IMR-90 (cell line): Measurements from ENCODE around the gene SRGAP3. TPM values are rescaled to one million over a fixed set of nuclear protein-coding genes. Genes with fewer than 3 reads are reported as not detected.

Experiments
- ATAC-seq: fragments of 200-7000 bp; cut with Tn5 transposase; 2 replicates; pipeline ENCODE4 v1.9.1; 2020; ENCODE audit warnings: low read depth, mild to moderate bottlenecking, moderate library complexity
- BruUV-seq: library from RNA; stranded (reverse); fragments of 400-500 nt; replicated peaks from 2 replicates; lab custom pipeline; 2021; lab: Mats Ljungman, UMichigan
- CTCF ChIA-PET: fragments of 300-600 bp; formaldehyde crosslinking; extraction: SDS; loops from one replicate; lab custom pipeline; 2021; ENCODE audit warnings: antibody characterized with exemption; lab: Yijun Ruan, JAX
- POLR2A ChIA-PET: fragments of 300-600 bp; sonication (Branson Sonifier 250); formaldehyde crosslinking; loops from one replicate; lab custom pipeline; 2022; ENCODE audit warnings: antibody characterized with exemption; ENCODE audit not compliant: unreplicated experiment; lab: Charles Lee
- DNase-seq: peaks from one replicate; pipeline ENCODE4 v3.0.0; 2013
- H2AFZ ChIP-seq: replicated peaks from 2 replicates; pipeline ENCODE3; 2013; ENCODE audit warnings: low read length, mild to moderate bottlenecking; ENCODE audit not compliant: poor library complexity
- H2AK5ac ChIP-seq: 2 replicates; pipeline ENCODE4 v1.6.1; 2013; ENCODE audit warnings: low read depth, low read length, inconsistent platforms
- H2AK9ac ChIP-seq: replicated peaks from 2 replicates; pipeline ENCODE3; 2013; ENCODE audit warnings: mild to moderate bottlenecking, low read depth, low read length, moderate library complexity; ENCODE audit not compliant: poor library complexity
- H2BK120ac ChIP-seq: 2 replicates; pipeline ENCODE4 v1.6.1; 2013; ENCODE audit warnings: low read depth, low read length, inconsistent platforms
- H2BK15ac ChIP-seq: 3 replicates; pipeline ENCODE4 v1.6.1; 2013; ENCODE audit warnings: low read depth, low read length, inconsistent platforms
- H2BK20ac ChIP-seq: 2 replicates; pipeline ENCODE4 v1.6.1; 2013; ENCODE audit warnings: low read depth, mild to moderate bottlenecking, inconsistent platforms, low read length, moderate library complexity
- H2BK5ac ChIP-seq: 2 replicates; pipeline ENCODE4 v1.6.1; 2013; ENCODE audit warnings: mild to moderate bottlenecking, low read depth, low read length, inconsistent platforms; ENCODE audit not compliant: poor library complexity, severe bottlenecking
- H3K14ac ChIP-seq: replicated peaks from 2 replicates; pipeline ENCODE4 v1.6.1; 2013; ENCODE audit warnings: low read depth, low read length, inconsistent platforms
- H3K18ac ChIP-seq: 2 replicates; pipeline ENCODE4 v1.6.1; 2013; ENCODE audit warnings: low read depth, low read length, control low read depth
- H3K23ac ChIP-seq: 2 replicates; pipeline ENCODE4 v1.6.1; 2013; ENCODE audit warnings: low read depth, low read length, inconsistent platforms
- H3K27ac ChIP-seq: 2 replicates; pipeline ENCODE4 v1.5.1; 2013; ENCODE audit warnings: mild to moderate bottlenecking, control low read depth, low read length; ENCODE audit not compliant: insufficient read depth
- H3K27me3 ChIP-seq: 2 replicates; pipeline ENCODE4 v1.6.1; 2013; ENCODE audit warnings: low read length; ENCODE audit not compliant: control insufficient read depth, insufficient read depth
- H3K36me3 ChIP-seq: 2 replicates; pipeline ENCODE4 v1.6.1; 2013; ENCODE audit warnings: low read length, mixed read lengths; ENCODE audit not compliant: control insufficient read depth, insufficient read depth
- H3K4ac ChIP-seq: 2 replicates; pipeline ENCODE4 v1.6.1; 2013; ENCODE audit warnings: low read depth, low read length, inconsistent platforms
- H3K4me1 ChIP-seq: 2 replicates; pipeline ENCODE4 v1.6.1; 2013; ENCODE audit warnings: low read length, mixed read lengths; ENCODE audit not compliant: control insufficient read depth, insufficient read depth
- H3K4me2 ChIP-seq: 2 replicates; pipeline ENCODE4 v1.6.1; 2013; ENCODE audit warnings: low read depth, mild to moderate bottlenecking, control low read depth, low read length, moderate library complexity
- H3K4me3 ChIP-seq: 2 replicates; pipeline ENCODE4 v1.5.1; 2013; ENCODE audit warnings: low read depth, mild to moderate bottlenecking, control low read depth, low read length, moderate library complexity; ENCODE audit not compliant: insufficient read depth
- H3K56ac ChIP-seq: 2 replicates; pipeline ENCODE4 v1.6.1; 2013; ENCODE audit warnings: low read length, inconsistent platforms; ENCODE audit not compliant: insufficient read depth; ENCODE audit errors: extremely low read depth
- H3K79me1 ChIP-seq, 2 experiments: 2 replicates each; pipeline ENCODE4 v1.6.1; 2013; ENCODE audit warnings: low read length in 2 of 2, inconsistent platforms in 1 of 2, low read depth in 1 of 2
- H3K9ac ChIP-seq: 2 replicates; pipeline ENCODE4 v1.6.1; 2013; ENCODE audit warnings: low read depth, low read length, control low read depth
- H3K9me1 ChIP-seq: 2 replicates; pipeline ENCODE4 v1.6.1; 2013; ENCODE audit warnings: low read length, inconsistent platforms; ENCODE audit not compliant: insufficient read depth
- H3K9me3 ChIP-seq: 2 replicates; pipeline ENCODE4 v1.6.1; 2013; ENCODE audit warnings: low read length; ENCODE audit not compliant: control insufficient read depth, insufficient read depth
- H4K20me1 ChIP-seq: 2 replicates; pipeline ENCODE4 v1.6.1; 2013; ENCODE audit warnings: low read length, inconsistent platforms; ENCODE audit not compliant: insufficient read depth
- H4K5ac ChIP-seq: 2 replicates; pipeline ENCODE4 v1.6.1; 2013; ENCODE audit warnings: mild to moderate bottlenecking, low read depth, low read length, control low read depth
- H4K8ac ChIP-seq, 2 experiments: 2 replicates each; pipeline ENCODE4 v1.6.1; 2013; ENCODE audit warnings: low read depth in 2 of 2, low read length in 2 of 2, control low read depth in 1 of 2, inconsistent platforms in 1 of 2
- H4K91ac ChIP-seq: 2 replicates; pipeline ENCODE4 v1.6.1; 2013; ENCODE audit warnings: low read depth, low read length, inconsistent platforms; ENCODE audit not compliant: insufficient read depth
- BHLHE40 ChIP-seq: fragments of 150-350 bp; IDR thresholded peaks from 2 replicates; pipeline ENCODE4 v1.6.1; 2016; ENCODE audit warnings: mild to moderate bottlenecking, low read depth, low read length
- CEBPB ChIP-seq: IDR thresholded peaks from 2 replicates; pipeline ENCODE4 v1.6.1; 2012; ENCODE audit warnings: low read depth, low read length, improper control_type of control experiment
- CHD1 ChIP-seq: IDR thresholded peaks from 2 replicates; pipeline ENCODE4 v1.6.1; 2012; ENCODE audit warnings: low read depth, low read length, improper control_type of control experiment
- FOS ChIP-seq: fragments of 150-350 bp; IDR thresholded peaks from 2 replicates; pipeline ENCODE4 v1.6.1; 2016; ENCODE audit warnings: low read depth, low read length
- MAZ ChIP-seq: IDR thresholded peaks from 2 replicates; pipeline ENCODE4 v1.6.1; 2012; ENCODE audit warnings: low read depth, mild to moderate bottlenecking, low read length, improper control_type of control experiment, moderate library complexity, borderline replicate concordance
- MXI1 ChIP-seq: IDR thresholded peaks from 2 replicates; pipeline ENCODE4 v1.6.1; 2012; ENCODE audit warnings: low read depth, mild to moderate bottlenecking, low read length, moderate library complexity, borderline replicate concordance
- NFE2L2 ChIP-seq: fragments of 150-350 bp; IDR thresholded peaks from 2 replicates; pipeline ENCODE4 v1.6.1; 2016; ENCODE audit warnings: low read depth, mild to moderate bottlenecking, low read length
- RAD21 ChIP-seq: IDR thresholded peaks from 2 replicates; pipeline ENCODE4 v1.6.1; 2012; ENCODE audit warnings: low read length, improper control_type of control experiment
- RFX5 ChIP-seq: IDR thresholded peaks from 2 replicates; pipeline ENCODE4 v1.8.0; 2012; ENCODE audit warnings: low read depth, mild to moderate bottlenecking, low read length, moderate library complexity
- SMC3 ChIP-seq: fragments of 150-350 bp; IDR thresholded peaks from 2 replicates; pipeline ENCODE4 v1.6.1; 2016; ENCODE audit warnings: low read depth, mild to moderate bottlenecking, antibody characterized with exemption, low read length, moderate library complexity
- WGBS, 2 experiments: methylation state at CpG; one replicate each; pipeline versions ENCODE4 v1.1.5 to v1.1.7; 2013; ENCODE audit warnings: missing lambda C conversion rate in 2 of 2; ENCODE audit not compliant: insufficient read length in 1 of 2; ENCODE audit errors: extremely low coverage in 2 of 2; 5-methylcytosine and 5-hydroxymethylcytosine counted together
- dilution Hi-C: fragments of 300-500 bp; cut with HindIII; formaldehyde crosslinking; loops from one replicate; pipeline ENCODE4 v1.14.3; 2018; ENCODE audit warnings: low sequenced_read_pairs; ENCODE audit not compliant: unreplicated experiment
- in situ Hi-C: fragments of 300-500 bp; cut with MboI; formaldehyde crosslinking; loops from 3 replicates; pipeline ENCODE4 v1.14.3; 2019; ENCODE audit warnings: low sequenced_read_pairs, inconsistent platforms, mixed read lengths
- intact Hi-C: fragments of 100-400 bp; cut with micrococcal nuclease; formaldehyde crosslinking; loops from 2 replicates; pipeline ENCODE4 v1.10.0; 2022
- polyA plus RNA-seq, 3 experiments: library from polyadenylated mRNA; depleted of rRNA; stranded (reverse); fragments of >200 nt; gene quantifications; 2 replicates each; pipeline ENCODE4 v1.2.3, GENCODE V29; 2012; ENCODE audit warnings: low replicate concordance in 1 of 3
- total RNA-seq: library from RNA; depleted of rRNA; stranded (reverse); fragments of >200 nt; gene quantifications from 2 replicates; pipeline ENCODE4 v1.2.3, GENCODE V29; 2012
- TF ChIP-seq, protein P1 (sequence below): fragments of 150-350 bp; IDR thresholded peaks from 2 replicates; pipeline ENCODE4 v1.6.1; 2016; ENCODE audit warnings: low read depth, mild to moderate bottlenecking, low read length, moderate library complexity, borderline replicate concordance
- TF ChIP-seq, protein P2 (sequence below): conservative IDR thresholded peaks from 2 replicates; pipeline ENCODE4 v1.5.1; 2012; ENCODE audit warnings: mild to moderate bottlenecking, low read depth, low read length, improper control_type of control experiment
- TF ChIP-seq, protein P3 (sequence below): fragments of 150-350 bp; IDR thresholded peaks from 2 replicates; pipeline ENCODE4 v1.6.1; 2017; ENCODE audit warnings: mild to moderate bottlenecking, antibody characterized with exemption, low read length, low read depth

SRGAP3 gene
- total and polyA plus RNA-seq, 2 of the 4 experiments (the other 2 are of a cell fraction), result 0.68 to 1.4 TPM

DNA sequence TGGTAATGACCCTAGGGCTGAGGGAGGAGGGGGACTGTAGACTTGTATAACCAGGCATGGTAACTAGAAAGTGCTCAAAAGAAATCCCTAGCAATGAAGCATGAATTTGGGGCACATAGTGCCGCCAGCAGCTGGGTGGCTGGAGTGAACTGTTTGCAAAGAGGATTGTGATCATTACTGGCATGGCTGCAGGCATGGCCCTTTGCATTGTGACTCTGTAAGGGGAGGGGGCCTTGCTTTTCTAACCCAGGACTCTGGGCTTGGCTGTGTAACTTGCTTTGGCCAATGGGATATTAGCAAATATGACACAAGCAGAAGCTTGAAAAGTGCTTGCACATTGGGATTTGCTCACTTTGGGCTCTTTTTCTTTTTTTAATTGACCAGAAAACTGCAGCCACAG is 173.7 kb downstream of the SRGAP3 start:
- Histone ChIP-seq H3K4me3 (no peak overlapping the region), H3K79me1 (no peaks in the 10 kb centered on the region), H3K18ac (no peak overlapping the region), H4K91ac (no peak overlapping the region), H2BK20ac (no peak overlapping the region), H3K23ac (no peak overlapping the region), H3K14ac (no peak overlapping the region), H3K9ac (no peak overlapping the region), H2BK15ac (no peak overlapping the region), H2AFZ (no peak overlapping the region), H3K9me3 (no peaks in the 10 kb centered on the region), H2BK5ac (no peak overlapping the region), H3K4ac (no peak overlapping the region), H2AK9ac (no peak overlapping the region), H3K27me3 (no peaks in the 10 kb centered on the region; the same call in 1 of the 2 replicates), H3K56ac (no peak overlapping the region), H3K9me1 (no peaks in the 10 kb centered on the region), H3K4me2 (no peak overlapping the region), H2BK120ac (no peak overlapping the region), H4K8ac (no peak overlapping the region), H3K4me1 (no peaks in the 10 kb centered on the region), H4K20me1 (no peaks in the 10 kb centered on the region), H4K5ac (no peak overlapping the region), H3K36me3 (no peaks in the 10 kb centered on the region), H3K27ac (no peak overlapping the region), H2AK5ac (no peak overlapping the region)
- intact Hi-C loops, result no loop called here
- ChIA-PET CTCF (no interaction called here), POLR2A (no interaction called here)
- dilution Hi-C loops, result no loop called here
- no TSS peak for BruUV-seq
- TF ChIP-seq FOS (no peak), CHD1 (no peak), MXI1 (no peak), NFE2L2 (no peak), CEBPB (no peak), SMC3 (no peak), RAD21 (no peak), RFX5 (no peak), MAZ (no peak), BHLHE40 (no peak)
- TF ChIP-seq, protein P1, sequence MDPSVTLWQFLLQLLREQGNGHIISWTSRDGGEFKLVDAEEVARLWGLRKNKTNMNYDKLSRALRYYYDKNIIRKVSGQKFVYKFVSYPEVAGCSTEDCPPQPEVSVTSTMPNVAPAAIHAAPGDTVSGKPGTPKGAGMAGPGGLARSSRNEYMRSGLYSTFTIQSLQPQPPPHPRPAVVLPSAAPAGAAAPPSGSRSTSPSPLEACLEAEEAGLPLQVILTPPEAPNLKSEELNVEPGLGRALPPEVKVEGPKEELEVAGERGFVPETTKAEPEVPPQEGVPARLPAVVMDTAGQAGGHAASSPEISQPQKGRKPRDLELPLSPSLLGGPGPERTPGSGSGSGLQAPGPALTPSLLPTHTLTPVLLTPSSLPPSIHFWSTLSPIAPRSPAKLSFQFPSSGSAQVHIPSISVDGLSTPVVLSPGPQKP, result no peak
- TF ChIP-seq, protein P2, sequence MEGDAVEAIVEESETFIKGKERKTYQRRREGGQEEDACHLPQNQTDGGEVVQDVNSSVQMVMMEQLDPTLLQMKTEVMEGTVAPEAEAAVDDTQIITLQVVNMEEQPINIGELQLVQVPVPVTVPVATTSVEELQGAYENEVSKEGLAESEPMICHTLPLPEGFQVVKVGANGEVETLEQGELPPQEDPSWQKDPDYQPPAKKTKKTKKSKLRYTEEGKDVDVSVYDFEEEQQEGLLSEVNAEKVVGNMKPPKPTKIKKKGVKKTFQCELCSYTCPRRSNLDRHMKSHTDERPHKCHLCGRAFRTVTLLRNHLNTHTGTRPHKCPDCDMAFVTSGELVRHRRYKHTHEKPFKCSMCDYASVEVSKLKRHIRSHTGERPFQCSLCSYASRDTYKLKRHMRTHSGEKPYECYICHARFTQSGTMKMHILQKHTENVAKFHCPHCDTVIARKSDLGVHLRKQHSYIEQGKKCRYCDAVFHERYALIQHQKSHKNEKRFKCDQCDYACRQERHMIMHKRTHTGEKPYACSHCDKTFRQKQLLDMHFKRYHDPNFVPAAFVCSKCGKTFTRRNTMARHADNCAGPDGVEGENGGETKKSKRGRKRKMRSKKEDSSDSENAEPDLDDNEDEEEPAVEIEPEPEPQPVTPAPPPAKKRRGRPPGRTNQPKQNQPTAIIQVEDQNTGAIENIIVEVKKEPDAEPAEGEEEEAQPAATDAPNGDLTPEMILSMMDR, result no peak
- TF ChIP-seq, protein P3, sequence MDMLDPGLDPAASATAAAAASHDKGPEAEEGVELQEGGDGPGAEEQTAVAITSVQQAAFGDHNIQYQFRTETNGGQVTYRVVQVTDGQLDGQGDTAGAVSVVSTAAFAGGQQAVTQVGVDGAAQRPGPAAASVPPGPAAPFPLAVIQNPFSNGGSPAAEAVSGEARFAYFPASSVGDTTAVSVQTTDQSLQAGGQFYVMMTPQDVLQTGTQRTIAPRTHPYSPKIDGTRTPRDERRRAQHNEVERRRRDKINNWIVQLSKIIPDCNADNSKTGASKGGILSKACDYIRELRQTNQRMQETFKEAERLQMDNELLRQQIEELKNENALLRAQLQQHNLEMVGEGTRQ, result no peak
- DNase-seq, result no peak
- WGBS, 2 experiments, result 60% methylated on average over 1 of the region's 1 CpG; no CpG with 5 or more reads in 1 of the 2 experiments
- in situ Hi-C loops, result no loop called here
- no peak for ATAC-seq
